GM10266 (cell line): Measurements from ENCODE around the gene BIRC2.

Experiments used
- DNase-seq: peaks from one replicate; pipeline ENCODE4 v3.0.0; 2012; ENCODE audit errors: extremely low spot score
- TF ChIP-seq, protein P1 (sequence below): IDR thresholded peaks from 2 replicates; pipeline ENCODE4 v1.5.1; 2012; ENCODE audit warnings: mild to moderate bottlenecking, low read depth; ENCODE audit not compliant: control insufficient read depth, insufficient read depth; ENCODE audit errors: missing control alignments

Gene BIRC2

GRCh38 chr11:102396708-102397563, 49.9 kb downstream of the BIRC2 start:
- no peak for DNase-seq
- TF ChIP-seq, protein P1, sequence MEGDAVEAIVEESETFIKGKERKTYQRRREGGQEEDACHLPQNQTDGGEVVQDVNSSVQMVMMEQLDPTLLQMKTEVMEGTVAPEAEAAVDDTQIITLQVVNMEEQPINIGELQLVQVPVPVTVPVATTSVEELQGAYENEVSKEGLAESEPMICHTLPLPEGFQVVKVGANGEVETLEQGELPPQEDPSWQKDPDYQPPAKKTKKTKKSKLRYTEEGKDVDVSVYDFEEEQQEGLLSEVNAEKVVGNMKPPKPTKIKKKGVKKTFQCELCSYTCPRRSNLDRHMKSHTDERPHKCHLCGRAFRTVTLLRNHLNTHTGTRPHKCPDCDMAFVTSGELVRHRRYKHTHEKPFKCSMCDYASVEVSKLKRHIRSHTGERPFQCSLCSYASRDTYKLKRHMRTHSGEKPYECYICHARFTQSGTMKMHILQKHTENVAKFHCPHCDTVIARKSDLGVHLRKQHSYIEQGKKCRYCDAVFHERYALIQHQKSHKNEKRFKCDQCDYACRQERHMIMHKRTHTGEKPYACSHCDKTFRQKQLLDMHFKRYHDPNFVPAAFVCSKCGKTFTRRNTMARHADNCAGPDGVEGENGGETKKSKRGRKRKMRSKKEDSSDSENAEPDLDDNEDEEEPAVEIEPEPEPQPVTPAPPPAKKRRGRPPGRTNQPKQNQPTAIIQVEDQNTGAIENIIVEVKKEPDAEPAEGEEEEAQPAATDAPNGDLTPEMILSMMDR, result no peak

DNA sequence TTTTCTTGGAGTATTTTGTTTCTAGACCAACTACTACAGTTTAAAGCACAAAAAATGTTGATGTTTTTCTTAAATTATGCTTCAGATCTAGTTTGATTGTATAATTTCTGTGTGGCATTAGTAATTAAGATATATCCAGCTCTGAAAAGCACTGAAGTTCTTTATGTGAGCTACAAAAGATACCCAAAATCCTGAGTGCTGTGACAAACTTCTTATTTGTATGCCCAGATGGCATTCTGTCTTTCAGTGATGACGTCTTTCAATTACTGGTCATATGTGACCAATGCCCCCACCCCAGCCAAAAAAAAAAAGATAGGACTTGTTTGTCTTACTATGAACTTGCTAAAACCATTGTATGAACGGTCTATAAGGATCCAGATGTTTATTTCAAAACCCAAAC, 51.3 kb downstream of the BIRC2 start:
- no peak for DNase-seq
- TF ChIP-seq, protein P1, result no peak

GRCh38 chr11:102399189-102399588, 52.2 kb downstream of the BIRC2 start:
- TF ChIP-seq, protein P1, result no peak
- no peak for DNase-seq

DNA sequence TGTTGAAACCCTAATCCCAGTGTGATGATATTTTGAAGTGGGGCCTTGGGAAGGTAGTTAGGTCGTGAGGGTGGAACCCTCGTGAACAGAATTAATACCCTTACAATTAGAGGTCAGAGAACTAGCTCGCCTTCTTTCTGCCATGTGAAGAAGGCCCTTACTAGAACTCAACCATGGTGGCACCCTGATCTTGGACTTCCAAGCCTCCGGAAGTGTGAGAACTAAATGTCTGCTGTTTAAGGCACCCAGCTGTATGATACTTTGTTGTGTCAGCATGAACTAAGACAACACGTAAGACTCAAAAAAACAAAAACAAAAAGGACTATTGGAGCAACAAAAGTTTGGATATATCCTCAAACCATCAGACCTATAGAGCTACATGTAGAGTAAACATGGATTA, 53.6 kb downstream of the BIRC2 start:
- DNase-seq, result no peak
- TF ChIP-seq, protein P1, result no peak

- no peak for DNase-seq
- TF ChIP-seq, protein P1, result no peak
These were observed 54.9 kb downstream of the BIRC2 start for GRCh38 chr11:102401905-102402304.

- no peak for DNase-seq
- TF ChIP-seq, protein P1, result no peak
These were observed 55.5 kb downstream of the BIRC2 start for GRCh38 chr11:102402548-102402947.

GRCh38 chr11:102405501-102405900, 58.5 kb downstream of the BIRC2 start:
- DNase-seq, result no peak
- TF ChIP-seq, protein P1, result no peak
